GM18868 (cell line): Measurements from ENCODE around the gene MYRFL.

Experiments used
- ATAC-seq: cut with Tn5 transposase; IDR thresholded peaks from one replicate; pipeline ENCODE4 v1.9.1; 2021; ENCODE audit warnings: mild to moderate bottlenecking, moderate library complexity; ENCODE audit not compliant: unreplicated experiment

MYRFL gene

DNA sequence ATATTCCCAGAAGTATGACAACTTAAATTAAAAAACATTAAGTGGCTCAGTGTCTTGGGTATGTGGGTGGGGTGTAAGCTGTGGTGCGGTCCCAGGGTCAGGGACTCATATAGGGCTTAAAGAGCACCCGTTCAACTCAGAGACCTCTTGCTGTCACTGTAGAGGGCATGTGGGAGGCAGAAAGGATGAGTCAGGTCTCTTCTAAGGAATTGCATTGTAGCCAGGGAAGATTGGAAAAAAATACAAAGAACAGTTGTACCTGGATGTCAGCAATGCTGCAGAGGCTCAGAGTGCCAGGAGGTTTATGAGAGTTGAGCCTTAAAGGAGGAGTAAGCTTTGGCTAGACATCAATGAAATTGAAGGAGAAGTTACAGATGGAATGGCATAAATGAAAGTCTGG is 104.1 kb downstream of the MYRFL start:
- no peak for ATAC-seq

DNA sequence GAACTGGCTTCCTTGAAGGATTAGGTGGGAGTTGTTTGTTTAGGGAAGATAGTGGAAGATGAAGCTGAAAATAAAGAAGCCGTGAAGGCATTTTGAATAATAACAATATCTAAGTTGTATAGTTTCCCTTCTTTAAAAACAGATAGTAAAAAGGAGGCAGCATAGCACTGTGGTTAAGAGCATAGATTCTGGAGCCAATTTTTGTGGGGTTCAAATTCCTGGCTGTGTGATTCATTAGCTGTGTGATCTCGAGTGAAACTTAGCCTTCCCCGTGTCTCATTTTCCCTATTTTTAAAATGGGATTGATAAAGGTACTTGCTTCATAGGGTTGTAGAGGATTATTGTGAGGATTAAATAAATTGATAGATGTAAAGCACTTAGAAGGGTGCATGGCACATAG is 104.5 kb downstream of the MYRFL start:
- ATAC-seq = no peak

DNA sequence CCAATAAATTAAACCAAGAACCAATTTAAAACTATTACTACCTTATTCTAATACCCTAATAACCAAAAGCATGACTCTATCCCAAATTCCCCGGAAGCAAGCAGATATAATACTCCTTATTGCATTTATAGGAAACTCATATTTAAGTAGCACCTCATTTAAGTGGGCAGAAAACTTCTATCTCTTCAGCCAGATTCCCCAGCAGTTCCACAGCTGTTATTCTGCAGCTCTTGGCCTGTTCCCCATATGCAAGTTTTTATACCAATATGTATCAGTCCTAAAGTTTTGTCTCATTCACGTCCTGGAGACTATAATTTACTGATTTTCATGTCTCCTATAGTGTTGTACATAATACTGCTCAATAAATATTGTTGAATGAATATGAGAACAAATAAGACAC is 106.5 kb downstream of the MYRFL start:
- ATAC-seq = no peak

DNA sequence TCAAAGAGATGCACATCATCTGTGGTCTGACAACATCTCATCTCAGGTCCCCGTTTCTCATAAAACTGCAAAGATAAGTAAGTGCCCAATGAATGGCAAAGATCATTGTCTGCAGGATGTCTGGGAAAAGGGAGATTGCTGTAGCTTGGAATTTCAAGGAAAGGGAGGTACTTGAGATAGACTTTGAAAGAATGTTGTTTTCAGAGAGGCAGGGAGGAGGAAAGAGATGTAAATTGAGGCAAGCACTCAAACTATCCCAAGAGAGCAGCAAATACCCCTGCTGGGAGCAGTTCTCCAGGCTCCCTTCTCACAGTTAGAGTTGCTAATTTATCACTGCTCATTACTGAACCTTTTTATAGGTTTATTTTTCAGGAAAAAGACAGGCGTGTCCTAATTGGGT is 107.1 kb downstream of the MYRFL start:
- no peak for ATAC-seq

DNA sequence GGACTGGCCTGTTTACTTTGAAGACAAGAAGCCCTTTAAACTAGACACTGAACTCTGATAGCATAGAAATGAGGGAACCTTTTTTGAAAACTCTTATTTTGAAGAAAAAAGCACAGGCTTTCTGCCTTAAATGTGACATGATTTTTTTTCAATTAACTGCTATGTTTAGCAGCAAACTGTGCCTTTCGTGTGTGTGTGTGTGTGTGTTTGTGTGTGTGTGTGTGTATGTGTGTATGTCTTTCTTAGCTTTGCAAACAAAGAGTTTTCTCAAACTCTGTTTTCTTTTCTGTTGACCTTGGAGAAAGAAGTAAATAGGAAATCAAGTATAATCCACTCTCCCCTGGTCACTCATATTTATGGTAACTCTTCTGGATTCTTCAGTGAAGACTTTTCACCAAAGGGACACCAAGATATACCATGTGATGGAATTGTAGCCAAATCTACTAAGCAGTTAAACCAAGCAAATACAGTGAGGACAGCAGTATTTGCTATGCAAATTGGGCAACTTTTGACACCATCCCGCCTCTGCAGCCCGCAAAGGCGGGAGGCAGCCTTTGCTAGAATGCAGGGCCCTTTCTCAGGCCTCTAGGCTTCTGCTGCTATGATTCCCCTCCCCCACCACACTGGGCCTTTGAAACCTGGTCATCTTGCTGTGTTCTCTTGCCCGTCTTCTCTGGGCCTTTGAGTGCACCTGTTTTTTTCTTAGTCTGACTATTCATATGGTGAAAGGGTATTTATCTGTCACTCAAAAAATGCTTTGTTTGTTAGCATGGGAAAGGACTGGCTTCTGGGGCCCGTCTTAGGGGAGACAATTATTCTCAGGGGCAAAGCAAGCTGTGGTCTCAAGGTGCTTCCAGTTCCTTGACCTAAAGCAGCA is 107.9 kb downstream of the MYRFL start:
- peak; percentile 73 for ATAC-seq

DNA sequence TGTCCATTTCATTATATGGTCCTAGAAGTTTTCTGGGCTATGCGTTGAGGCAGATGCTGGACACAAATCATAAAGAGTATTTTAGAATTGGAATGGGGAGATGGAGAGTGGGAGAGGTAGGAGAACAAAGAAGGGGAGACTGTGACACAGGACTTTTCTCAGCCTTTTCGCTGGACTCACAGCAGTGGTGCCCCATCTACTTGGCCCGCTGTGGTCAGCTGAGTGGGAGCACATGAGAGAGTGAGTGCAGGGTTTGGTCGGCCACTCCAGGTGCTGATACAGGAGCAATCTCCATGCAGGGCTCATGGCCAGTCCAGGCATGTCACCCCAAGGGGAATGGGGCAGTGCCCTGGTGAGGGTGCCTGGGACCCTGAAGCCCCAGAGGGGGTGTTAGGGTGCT is 109.0 kb downstream of the MYRFL start:
- no peak for ATAC-seq

DNA sequence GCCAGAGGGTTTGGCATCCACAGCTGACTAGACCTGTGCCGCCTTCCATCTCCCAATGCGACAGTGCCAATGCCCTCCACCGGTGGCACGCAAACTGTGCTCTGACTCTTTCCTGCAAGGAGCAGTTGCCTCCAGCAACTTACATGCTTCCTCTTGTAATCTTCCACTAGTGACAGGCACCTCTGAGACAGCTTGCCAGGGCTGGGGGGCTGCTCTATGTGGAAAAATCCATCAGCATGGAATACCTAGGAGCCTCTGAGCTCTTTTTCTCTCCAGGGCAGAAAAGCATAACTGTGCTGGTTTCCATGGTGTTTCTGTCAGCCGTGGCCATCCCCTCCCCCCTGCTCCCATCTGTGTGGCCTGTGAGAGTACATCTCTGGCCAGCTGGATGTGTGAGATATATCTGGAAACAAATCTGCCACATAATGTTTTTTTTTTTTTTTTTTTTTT is 110.6 kb downstream of the MYRFL start:
- ATAC-seq = no peak

DNA sequence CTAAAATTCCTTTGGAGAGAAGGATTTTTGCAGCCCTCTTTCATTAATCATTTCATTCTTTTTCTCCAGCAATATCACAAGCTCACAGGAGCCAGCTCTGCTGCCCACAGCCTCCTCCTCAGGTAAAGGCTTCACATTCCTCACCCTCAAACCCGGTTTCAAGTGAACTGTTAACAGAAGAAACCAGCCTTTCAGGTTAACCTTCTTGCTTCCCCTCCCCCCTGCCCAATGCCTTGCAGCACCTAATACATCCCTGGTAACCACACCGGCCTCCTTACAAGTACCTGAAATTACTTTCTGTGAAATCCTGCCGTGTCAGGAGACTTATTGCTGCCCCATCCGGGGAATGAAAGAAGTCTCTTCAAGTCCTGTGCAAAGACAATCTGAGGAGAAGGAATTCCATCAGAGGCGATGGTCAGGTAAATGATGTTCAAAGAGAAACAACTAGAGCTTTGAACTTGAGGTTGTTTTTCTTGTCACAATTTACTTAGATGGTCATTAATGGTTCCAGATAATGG is 111.2 kb downstream of the MYRFL start:
- ATAC-seq = no peak

DNA sequence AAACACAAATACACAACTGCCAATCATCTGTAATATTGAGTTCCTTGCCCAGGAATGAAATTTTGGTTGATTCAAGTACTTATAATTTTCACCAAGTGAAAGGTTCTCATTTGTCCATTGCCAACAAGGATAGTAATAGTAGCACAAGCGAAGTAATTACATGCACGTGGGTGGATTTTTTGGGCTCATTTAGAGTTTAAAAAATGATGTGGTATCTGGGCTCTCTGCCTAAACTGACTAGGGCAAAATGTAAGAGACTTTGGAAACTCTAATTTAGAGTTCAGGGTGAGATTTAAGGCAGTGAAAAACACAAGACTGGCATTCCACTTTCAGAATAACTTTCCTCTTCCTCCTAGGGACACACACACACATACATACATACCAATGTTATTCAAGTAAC is 111.7 kb downstream of the MYRFL start:
- no peak for ATAC-seq

DNA sequence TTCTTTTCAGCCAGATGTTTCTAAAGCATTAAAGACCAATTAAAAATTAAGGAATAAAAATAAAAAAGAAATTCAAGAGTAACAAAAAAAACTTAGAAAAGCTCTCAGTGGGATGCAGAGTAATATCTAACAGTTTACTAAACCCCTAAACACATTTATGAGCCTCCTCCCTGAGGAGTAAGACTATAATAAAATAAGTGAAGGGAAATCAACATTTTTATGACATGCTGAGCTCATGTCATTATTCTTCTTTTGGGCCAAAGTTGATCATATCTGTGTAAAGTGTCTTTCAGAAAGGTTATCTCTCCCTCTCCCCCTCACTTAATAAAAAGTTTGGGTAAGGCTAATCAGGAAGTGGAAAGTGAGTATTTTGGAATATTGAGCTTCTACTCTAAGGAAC is 122.1 kb downstream of the MYRFL start:
- ATAC-seq = no peak

DNA sequence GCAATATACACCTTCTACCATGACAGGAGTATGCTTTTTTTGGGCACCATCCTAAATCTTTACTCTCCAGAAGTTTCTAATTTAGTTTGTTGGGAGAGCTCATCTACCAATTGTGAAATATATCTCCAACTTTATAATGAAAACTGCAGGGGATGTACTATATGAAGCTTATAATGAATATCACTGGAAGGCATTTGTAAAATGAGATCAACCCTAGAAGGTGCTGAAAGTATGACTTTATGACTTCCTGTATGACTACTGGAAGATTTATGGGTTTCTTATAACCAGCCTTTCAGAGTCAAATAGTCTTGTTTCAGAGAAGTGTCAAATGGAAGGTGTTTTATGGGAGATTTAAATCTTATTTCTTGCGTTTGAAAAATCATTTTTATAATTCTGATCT is 122.9 kb downstream of the MYRFL start:
- no peak for ATAC-seq

DNA sequence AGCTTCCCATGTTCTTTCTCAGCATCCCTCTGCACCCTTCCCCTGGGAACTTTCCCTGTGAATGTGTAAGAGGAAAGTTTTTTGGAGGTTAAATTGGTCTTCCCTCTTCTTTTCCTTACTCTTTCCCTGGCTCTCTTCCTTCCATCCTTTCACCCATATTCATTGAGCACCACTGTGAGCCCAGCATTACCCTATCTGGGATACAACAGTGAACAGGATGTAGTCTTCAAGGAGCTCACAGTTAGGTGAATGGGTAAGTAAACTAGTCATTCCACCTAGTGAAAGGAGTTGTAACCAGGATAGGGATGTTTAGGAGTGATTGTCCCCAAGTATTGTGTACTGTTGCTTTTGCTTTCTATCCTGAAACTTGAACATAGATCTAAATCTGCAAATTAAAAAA is 123.8 kb downstream of the MYRFL start:
- ATAC-seq = no peak

DNA sequence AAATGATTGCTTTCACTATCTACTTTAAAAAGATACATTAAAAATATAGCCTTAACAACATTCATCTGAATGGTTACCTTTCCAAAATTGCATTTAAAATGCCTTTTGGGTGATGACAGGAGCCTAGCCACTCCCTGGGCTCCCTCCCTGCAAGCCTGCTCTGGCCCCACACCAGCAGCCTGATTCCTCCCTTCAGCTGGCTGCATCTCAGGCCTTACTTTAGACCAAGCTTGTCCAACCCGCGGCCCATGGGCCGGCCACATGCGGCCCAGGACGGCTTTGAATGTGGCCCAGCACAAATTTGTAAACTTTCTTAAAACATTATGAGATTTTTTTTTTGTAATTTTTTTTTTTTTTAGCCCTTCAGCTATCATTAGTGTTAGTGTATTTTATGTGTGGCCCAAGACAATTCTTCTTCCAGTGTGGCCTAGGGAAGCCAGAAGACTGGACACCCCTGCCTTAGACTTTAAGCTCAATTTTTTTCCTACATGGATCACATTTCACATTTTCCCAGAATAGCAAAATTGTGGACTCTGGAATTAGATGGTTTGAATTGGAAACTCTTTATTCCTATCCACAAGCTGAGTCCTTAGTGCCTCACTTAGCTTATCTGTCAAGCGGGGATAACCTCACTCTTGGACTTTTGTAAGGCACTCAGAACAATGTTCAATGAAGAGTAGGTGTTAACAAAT is 124.4 kb downstream of the MYRFL start:
- ATAC-seq = no peak

DNA sequence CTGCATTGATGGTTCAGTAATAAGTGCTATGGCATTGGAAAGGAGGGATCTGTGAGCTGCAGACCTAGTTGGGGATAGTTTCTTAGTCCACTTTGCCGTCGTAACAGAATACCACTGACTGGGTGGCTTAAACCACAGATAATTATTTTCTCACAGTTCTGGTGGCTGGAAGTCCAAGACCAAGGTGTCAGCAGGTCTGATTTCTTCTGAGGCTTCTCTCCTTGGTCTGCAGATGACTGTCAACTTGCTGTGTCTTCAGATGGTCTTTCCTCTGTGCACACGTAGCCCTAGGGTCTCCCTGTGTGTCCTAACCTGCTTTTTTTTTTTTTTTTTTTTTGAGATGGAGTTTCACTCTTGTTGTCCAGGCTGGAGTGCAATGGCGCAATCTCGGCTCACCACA is 126.1 kb downstream of the MYRFL start:
- no peak for ATAC-seq

DNA sequence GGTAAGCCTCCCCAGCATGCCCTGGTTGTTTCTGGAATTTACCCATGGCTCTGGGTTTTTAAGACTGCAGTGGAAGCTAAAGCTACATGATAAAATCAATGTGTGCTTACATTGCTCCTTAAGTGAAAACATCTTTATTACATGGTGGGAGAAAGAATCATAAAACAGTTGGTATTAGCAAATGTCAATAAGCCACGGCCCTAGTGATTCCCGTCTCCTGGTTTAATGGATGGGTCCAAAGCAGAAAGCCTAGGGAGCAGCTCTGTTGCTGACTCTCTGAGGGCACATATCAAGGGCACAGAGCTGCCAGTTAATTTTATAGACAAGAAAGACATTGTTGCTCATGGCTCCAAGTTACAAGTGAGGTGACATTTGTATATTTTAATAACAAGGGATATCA is 127.9 kb downstream of the MYRFL start:
- ATAC-seq = no peak

DNA sequence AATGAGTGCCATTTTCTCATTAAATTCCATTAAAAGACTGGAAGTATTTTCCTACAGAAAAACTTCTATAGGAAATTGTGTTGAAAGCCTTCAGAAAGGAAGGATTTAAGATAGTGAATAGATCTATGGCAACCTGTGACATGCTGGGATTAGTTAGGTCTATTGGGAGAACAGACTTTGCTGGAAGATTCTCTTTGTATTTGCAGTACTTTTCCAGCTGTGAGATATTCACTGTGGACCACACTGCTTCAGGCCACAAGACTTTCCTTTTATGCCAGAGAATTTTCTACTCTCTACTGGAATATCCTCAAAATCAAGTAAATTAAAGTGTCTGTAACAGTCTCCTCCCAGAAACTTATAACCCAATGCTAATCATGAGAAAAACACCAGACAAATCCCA is 136.2 kb downstream of the MYRFL start:
- no peak for ATAC-seq

DNA sequence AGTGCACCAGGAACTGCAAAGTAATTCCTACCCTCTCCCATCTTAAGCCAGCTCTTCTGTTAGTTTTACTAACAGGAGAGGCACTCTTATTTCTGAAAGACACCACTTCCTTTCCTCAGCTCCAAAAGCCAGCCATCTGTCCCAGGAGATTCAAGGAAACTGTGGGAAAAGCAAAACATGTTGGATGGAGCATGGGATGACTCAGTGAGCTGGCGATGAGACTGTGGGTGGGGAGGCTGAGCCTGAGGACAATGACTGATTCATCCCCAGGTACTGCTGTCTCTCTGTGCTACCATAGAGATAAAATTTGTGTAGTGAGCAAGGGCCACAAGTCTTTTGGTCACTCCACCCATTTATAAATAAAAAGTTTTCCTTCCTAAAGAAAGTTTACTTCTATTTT is 141.4 kb downstream of the MYRFL start:
- no peak for ATAC-seq

DNA sequence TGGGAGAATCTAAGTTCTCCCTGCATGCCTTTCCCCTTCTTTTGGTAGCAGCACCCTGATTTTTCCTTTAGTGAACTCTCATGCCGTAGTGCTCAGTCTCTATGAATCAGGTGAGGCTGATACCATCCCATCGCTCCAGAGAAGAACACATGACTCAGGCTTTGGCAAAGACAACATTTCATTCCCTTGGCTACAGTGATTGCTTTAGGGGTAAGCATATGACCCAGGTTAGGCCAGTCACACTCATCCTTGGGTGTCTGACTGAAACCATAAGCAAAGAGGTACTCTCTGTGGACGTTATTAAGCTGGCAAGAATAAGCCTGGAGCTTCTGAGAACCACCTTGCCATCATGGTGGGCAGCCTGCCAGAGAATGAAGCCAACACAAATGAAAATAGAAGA is 141.8 kb downstream of the MYRFL start:
- ATAC-seq = no peak

DNA sequence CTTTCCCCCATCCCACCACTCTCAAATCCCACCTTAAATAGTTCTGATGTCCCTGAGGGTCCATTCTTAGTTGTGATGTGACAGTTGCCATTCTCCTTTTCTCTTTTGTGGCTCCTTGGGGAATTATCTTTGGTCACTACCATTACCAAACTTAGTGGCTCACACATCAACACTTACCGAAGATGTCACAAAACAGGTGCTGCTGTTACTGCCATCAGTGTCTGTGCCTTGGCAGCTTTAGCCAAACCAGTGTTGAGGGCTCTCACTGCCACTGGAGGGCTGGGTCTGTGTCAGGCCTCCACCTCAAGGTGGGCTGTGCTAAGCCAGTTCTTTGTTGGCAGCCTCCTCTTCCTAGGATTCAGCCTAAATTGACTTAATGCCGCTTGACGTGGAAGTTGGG is 144.0 kb downstream of the MYRFL start:
- ATAC-seq = no peak

DNA sequence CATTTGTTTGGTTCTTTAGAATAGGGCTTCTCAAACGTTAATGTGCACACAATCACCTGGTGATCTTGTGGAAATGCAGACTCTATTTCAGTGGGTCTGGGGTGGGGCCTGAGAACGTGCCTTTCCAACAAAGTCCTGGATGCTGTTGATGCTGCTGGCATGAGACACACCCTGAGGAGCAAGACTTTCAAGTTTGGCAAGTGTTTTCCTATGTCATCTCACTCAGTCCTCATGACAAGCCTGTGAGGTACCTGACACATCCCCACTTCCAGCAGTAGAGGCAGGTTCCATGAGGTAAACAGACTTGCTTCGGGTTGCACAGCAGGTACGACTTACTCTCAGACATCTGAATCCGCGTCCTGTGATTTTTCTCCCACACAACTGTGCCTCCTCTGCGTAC is 147.1 kb downstream of the MYRFL start:
- ATAC-seq = no peak

DNA sequence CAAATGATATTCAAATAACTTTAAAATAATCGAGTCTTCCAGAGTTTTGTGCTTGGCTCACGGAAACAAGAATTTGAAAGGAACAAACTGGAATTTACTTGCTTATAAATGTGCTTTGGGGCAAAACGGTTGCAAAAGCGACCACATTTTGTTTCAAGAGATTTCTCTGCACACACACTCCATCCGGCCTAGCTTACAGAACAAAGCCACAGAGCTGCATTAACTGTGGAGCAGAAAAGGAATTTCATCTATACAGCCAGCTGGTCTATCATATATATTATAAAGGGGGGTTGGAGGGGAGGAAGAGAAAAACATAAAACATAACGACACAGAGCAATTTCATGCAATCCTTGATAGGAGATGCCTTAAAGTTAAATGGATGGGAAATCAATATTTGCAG is 153.0 kb downstream of the MYRFL start:
- ATAC-seq = no peak

DNA sequence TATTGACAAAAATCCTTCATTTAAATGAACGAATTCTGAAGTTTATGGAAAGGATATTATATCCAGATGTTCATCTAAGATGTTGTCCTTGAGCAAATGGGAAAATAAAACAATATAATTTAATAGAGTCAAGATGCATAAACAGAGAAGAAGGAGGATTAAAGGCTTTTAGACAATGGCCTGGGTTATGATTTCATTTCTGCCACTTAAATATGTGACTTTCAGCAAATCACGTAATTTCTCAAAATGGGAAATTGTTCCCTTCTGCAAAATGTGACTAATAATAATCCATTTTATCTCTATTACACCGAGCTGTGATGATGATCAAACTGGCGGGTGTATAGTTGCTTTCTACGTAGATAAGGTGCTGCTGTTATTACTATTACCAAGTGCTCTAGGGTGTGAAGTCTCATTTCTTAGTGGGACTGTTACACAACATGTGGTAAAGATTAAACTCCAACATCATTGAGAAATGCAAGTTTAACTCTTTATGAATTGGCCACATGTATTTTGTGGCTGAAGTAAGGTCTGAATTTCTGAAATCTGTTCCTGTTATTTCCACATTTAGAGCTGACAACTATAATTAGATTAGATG is 157.0 kb downstream of the MYRFL start:
- ATAC-seq = no peak
